HEK293 (cell line): ENCODE results near the gene NEU3.

Source experiments
- GLI2 ChIP-seq: fragments of 450-650 bp; formaldehyde crosslinking; IDR thresholded peaks from 2 replicates; pipeline ENCODE4; 2017; ENCODE audit warnings: missing biosample characterization, missing genetic modification characterization, low read depth, borderline replicate concordance
- ZBTB48 ChIP-seq: fragments of 450-650 bp; formaldehyde crosslinking; IDR thresholded peaks from 2 replicates; pipeline ENCODE4 v1.5.1; 2016; ENCODE audit warnings: missing biosample characterization, missing genetic modification characterization
- TF ChIP-seq, protein P1 (sequence below): fragments of 450-650 bp; formaldehyde crosslinking; IDR thresholded peaks from 2 replicates; pipeline ENCODE4 v1.5.1; 2016; ENCODE audit warnings: missing biosample characterization, missing genetic modification characterization
- TF ChIP-seq, protein P2 (sequence below): fragments of 450-650 bp; formaldehyde crosslinking; IDR thresholded peaks from 2 replicates; pipeline ENCODE4 v1.5.1; 2016; ENCODE audit warnings: missing biosample characterization, missing genetic modification characterization, borderline replicate concordance

DNA sequence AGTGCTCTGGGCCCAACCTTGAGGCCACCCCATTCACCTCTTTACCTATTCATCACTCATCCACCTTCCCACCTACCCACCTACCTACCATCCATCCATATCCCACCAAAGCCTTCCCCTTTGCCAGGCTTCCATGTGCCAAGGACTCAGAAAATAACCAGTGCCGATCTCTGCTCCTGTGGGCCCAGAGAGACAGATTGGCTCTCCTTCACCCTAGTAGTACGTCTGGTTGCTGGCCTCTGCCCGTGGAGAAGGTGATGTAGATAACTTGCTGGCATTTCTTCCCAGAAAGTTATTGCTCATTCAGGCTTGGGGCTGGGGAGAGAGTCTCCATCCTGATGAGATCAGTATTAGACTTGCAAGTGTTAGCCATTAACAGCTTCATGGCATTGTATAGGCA is 45.2 kb downstream of the NEU3 start:
- TF ChIP-seq GLI2 (tag by site-specific recombination) = no peak
- TF ChIP-seq, protein P1, sequence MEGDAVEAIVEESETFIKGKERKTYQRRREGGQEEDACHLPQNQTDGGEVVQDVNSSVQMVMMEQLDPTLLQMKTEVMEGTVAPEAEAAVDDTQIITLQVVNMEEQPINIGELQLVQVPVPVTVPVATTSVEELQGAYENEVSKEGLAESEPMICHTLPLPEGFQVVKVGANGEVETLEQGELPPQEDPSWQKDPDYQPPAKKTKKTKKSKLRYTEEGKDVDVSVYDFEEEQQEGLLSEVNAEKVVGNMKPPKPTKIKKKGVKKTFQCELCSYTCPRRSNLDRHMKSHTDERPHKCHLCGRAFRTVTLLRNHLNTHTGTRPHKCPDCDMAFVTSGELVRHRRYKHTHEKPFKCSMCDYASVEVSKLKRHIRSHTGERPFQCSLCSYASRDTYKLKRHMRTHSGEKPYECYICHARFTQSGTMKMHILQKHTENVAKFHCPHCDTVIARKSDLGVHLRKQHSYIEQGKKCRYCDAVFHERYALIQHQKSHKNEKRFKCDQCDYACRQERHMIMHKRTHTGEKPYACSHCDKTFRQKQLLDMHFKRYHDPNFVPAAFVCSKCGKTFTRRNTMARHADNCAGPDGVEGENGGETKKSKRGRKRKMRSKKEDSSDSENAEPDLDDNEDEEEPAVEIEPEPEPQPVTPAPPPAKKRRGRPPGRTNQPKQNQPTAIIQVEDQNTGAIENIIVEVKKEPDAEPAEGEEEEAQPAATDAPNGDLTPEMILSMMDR (tag by site-specific recombination) = no peak
- no peak for TF ChIP-seq ZBTB48 (tag by site-specific recombination)
- TF ChIP-seq, protein P2, sequence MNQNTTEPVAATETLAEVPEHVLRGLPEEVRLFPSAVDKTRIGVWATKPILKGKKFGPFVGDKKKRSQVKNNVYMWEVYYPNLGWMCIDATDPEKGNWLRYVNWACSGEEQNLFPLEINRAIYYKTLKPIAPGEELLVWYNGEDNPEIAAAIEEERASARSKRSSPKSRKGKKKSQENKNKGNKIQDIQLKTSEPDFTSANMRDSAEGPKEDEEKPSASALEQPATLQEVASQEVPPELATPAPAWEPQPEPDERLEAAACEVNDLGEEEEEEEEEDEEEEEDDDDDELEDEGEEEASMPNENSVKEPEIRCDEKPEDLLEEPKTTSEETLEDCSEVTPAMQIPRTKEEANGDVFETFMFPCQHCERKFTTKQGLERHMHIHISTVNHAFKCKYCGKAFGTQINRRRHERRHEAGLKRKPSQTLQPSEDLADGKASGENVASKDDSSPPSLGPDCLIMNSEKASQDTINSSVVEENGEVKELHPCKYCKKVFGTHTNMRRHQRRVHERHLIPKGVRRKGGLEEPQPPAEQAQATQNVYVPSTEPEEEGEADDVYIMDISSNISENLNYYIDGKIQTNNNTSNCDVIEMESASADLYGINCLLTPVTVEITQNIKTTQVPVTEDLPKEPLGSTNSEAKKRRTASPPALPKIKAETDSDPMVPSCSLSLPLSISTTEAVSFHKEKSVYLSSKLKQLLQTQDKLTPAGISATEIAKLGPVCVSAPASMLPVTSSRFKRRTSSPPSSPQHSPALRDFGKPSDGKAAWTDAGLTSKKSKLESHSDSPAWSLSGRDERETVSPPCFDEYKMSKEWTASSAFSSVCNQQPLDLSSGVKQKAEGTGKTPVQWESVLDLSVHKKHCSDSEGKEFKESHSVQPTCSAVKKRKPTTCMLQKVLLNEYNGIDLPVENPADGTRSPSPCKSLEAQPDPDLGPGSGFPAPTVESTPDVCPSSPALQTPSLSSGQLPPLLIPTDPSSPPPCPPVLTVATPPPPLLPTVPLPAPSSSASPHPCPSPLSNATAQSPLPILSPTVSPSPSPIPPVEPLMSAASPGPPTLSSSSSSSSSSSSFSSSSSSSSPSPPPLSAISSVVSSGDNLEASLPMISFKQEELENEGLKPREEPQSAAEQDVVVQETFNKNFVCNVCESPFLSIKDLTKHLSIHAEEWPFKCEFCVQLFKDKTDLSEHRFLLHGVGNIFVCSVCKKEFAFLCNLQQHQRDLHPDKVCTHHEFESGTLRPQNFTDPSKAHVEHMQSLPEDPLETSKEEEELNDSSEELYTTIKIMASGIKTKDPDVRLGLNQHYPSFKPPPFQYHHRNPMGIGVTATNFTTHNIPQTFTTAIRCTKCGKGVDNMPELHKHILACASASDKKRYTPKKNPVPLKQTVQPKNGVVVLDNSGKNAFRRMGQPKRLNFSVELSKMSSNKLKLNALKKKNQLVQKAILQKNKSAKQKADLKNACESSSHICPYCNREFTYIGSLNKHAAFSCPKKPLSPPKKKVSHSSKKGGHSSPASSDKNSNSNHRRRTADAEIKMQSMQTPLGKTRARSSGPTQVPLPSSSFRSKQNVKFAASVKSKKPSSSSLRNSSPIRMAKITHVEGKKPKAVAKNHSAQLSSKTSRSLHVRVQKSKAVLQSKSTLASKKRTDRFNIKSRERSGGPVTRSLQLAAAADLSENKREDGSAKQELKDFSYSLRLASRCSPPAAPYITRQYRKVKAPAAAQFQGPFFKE = no peak
